SK-N-DZ (cell line): ENCODE data around the gene TTC17.

Experiments
- DNase-seq: peaks from one replicate; pipeline ENCODE4 v3.0.0-alpha.2; 2015; ENCODE audit warnings: low spot score
- small RNA-seq, 2 experiments: library from RNA; depleted of rRNA; stranded (forward); fragments of <200 nt; gene quantifications; one replicate each; pipeline ENCODE3, GENCODE V24; 2014

TTC17 gene

DNA sequence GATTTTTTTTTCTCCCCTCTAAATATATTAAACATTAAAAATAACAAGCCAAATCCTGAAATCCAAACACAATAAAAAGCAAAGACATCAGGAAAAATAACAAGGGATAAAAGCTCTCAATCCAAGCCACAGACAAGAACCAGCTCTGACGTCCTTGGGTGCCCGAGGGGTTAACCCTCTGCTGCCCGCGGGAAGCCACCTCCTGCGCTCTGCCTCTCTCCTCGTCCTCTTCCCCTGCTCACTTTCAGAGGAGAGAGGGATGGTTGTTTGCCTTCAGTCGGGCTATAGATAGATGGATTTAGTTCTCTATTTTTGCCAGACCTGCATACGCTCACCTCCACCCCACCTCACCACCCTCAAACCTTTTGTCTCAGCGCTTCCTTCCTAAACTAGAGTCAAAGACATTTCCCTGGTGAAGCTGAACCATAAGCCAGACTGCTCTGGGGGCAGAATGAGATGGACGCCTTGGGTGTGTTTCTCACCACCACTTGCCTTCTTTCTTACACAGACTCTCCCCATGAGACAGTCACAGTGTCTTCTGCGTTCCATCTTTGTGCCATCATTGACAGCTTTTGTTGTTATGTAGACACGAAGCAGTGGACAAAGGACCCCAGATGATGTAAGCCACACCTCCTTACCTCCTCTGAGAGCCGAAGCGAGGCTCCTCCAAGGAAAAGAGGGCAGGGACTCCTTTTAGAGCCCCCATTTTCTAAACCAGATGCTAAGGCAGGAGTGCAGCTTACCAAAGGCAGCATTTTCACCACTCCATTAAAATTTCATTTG lies 179.3 kb downstream of the TTC17 start:
- DNase-seq: no peak

DNA sequence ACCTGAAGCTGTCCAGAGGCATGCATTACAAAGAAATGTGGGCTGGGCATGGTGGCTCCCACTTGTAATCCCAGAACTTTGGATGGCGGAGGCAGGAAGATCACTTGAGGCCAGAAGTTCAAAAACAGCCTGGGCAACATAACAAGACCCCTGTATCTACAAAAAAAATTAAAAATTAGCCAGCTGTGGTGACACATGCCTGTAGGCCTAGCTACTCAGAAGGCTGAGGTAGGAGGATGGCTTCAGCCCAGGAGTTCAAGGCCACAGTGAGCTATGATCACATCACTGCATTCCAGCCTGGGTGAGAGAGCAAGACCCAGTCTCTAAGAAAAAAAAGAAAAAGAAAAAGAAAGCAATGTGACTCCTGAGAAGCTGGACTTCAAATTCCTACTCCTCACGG lies 183.3 kb downstream of the TTC17 start:
- DNase-seq: no peak

DNA sequence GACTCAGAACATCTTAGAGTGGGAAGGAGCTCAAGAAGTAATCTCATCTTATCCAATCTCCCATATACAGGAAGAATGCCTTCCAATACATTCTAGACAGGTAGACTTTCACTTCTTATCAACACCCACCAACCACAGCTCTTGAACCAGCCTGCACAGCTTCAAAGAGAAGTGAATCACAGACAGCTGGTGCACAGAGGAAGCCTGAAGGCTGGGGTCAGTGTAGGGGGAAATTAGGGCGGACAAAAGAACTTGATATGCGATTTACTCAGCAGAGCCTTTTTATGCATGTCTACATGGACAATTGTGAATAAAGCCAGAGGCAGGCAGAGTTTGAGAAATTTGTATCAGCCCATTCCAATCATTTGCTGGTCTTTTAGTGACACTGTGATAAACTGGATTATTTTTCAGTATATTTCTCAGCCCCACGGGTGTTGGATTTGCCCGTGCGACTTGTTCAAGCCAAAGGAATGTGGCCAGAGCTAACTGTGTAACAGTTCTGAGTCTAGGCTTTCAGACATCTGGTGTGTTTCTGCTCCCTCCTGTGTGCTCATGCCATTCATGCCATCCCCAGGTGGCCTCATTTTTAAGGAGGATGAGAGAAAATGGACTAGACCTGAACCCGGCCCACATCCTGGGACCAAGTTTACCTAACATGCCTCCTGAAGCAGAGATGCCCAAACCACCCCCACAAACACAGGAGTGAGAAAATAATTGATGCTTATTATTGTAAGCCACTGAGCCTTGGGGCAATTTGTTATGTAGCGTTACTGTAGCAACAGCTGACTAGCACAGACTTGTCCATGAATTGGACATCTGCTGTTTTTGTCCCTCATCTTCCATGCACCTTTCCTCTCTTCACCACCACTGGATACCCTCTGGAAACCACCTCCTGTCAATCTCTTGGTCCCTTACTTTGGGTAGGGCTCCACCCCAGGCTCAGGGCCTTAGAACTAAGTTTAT lies 184.3 kb downstream of the TTC17 start:
- DNase-seq: no peak

Small RNA genes within 50 kb of the gene (small RNA-seq; reads per million reads assigned to genes)
- gene RF00019 (0 reads per million in 2 experiments), gene RN7SKP287 (0 reads per million in 2 experiments)
